IPS-15b (cell line): ENCODE data around the gene SH3BP5L.
"Not testable (repeated sequence)": the region's sequence is repeated elsewhere in the genome, so short reads cannot be mapped to it uniquely, and the experiment has no call there.

ENCODE experiments used
- H3K27me3 ChIP-seq: one replicate; pipeline ENCODE4 v1.6.1; 2013; ENCODE audit warnings: low read length; ENCODE audit not compliant: control insufficient read depth, insufficient read depth
- H3K36me3 ChIP-seq: one replicate; pipeline ENCODE4 v1.6.1; 2013; ENCODE audit warnings: low read length; ENCODE audit not compliant: control insufficient read depth, insufficient read depth
- H3K4me1 ChIP-seq: one replicate; pipeline ENCODE4 v1.6.1; 2013; ENCODE audit warnings: mild to moderate bottlenecking, low read length; ENCODE audit not compliant: control insufficient read depth, insufficient read depth
- H3K4me3 ChIP-seq: one replicate; pipeline ENCODE4 v1.5.1; 2013; ENCODE audit warnings: low read depth, low read length
- H3K9ac ChIP-seq: one replicate; pipeline ENCODE4 v1.6.1; 2013; ENCODE audit warnings: low read depth, mild to moderate bottlenecking, low read length
- H3K9me3 ChIP-seq: one replicate; pipeline ENCODE4 v1.6.1; 2013; ENCODE audit warnings: mild to moderate bottlenecking, low read length; ENCODE audit not compliant: control insufficient read depth, insufficient read depth

The SH3BP5L gene

GRCh38 chr1:248812736-248813425 is 12.8 kb downstream of the SH3BP5L start:
- Histone ChIP-seq H3K27me3 (no peaks in the 10 kb centered on the region), H3K4me3 (no peak overlapping the region), H3K36me3 (peaks cover 35% of the 10 kb centered on the region), H3K9ac (no peak overlapping the region), H3K4me1 (peaks cover 2% of the 10 kb centered on the region), H3K9me3 (no peaks in the 10 kb centered on the region)

DNA sequence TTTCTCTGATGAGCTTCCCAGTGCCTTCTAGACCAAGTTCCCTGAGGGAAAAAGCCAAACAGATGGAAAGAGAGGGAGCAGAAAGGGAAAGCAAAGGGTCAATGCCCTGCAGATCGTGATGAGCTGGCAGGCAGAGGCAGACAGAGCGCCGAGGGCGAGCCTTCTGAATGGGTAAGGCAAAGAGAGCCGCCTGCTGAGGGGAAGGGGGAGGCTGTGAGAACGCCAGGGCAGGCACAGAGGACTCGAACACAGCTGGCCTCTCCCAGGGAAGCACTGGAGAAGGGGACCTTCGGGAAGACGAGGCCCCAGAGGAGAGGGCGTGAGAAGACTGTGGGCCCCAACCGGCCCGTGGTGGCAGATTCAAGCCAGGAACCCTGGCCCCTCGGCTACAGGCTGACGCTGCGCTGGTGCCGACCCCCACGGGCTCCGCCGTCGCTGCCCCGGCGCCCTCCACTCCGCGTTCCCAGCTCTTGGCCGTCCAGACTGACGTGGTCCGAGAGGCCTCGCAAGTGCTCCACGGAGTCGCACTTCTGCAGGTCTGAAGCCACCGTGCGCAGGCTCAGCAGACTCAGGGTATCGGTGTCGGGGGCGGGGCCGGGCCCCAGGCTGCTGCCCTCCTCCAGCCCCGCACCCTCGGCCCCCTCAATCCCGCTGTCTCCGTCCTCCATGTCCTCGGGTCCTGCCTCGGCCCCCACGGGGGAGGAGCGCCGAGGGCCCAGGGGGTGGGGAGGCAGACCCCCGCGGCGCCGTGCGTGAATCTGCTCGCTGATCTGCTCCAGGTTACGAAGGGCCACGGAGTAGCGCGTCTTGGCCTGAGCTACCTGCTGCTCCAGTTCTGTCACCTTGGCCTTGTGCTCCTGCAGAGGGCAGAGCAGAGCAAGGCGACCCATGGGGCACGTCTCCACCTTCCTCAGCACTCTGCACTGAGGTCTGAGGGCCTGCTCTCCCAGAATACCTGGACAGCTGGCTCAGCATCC is 13.9 kb downstream of the SH3BP5L start:
- no peak overlapping the region for H3K9ac ChIP-seq
- peaks cover 35% of the 10 kb centered on the region for H3K36me3 ChIP-seq
- H3K4me1 ChIP-seq, result peaks cover 2% of the 10 kb centered on the region
- no peaks in the 10 kb centered on the region for H3K27me3 ChIP-seq
- no peaks in the 10 kb centered on the region for H3K9me3 ChIP-seq
- no peak overlapping the region for H3K4me3 ChIP-seq

DNA sequence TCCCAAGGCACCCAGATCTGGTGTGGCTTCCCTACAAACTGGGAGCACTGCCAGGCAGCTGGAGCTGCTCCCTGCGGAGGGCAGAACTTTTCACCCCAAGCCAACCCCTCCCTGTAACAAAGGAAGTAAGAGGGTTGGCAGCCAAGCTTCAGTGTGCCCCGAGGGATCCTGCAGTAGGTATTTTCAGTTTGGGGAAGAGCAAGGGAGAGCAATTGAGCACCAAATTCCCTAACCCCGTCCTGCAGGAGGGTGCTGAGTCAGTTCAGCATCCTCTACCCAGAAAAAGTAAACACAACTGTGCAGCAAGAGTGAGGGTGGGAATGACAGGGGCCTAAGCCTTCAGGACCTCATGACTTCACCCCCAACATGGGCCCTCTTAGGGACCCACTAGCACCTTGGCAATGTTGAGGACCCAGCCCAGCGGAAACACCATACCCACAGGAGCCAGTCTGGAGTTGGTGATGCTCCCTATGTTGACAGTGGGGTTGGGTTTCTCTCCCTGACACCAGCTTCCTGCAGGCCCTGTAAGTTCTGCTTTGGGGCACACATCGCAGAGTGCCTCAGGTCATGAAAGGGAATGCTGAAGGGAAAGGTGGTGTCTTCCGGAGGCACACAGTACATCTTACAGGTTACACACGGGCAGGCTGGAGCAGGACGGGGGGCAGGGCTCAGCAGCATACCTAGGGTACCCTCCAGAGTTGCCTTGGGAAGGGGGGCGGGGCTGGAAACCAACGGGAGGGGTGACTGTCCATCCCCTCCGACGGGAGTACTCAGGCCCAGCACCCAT is 14.8 kb downstream of the SH3BP5L start:
- Histone ChIP-seq H3K27me3 (no peaks in the 10 kb centered on the region), H3K4me1 (peaks cover 2% of the 10 kb centered on the region), H3K36me3 (peaks cover 30% of the 10 kb centered on the region), H3K9me3 (no peaks in the 10 kb centered on the region), H3K4me3 (no peak overlapping the region), H3K9ac (no peak overlapping the region)

DNA sequence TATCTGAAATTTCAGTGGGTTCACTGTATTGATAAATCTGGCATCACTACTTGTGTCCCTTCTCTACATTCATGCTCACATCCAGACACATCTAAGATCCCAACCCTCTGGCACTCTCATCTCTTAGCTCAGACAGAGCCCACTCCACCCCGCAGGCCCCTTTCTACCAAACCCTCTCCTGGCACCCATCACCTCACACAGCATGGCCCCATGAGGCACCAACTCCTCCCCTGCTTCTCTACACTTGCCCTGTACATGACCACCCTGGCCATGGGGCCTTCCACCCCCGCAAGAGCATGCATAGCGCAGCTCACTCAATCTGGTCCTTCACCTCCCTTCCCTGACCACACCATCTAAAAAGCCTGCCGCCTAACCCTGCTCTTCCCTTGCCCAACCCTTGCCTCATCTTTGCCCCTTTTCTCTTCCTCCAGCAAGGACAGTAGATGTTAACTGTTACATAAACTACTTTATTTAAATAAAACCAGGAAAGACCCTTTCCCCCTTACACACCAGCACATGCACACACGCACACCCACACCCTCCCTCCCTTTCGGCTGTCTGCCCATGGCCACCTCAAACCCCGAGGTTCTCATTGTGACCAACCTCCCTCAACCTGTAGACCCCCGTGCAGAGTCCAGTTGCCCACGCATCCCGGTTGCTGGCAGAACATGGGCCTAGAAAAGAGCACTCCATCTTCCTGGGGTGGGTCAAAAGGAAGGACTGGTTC is 15.6 kb downstream of the SH3BP5L start:
- H3K9ac ChIP-seq, result no peak overlapping the region
- H3K4me3 ChIP-seq, result no peak overlapping the region

DNA sequence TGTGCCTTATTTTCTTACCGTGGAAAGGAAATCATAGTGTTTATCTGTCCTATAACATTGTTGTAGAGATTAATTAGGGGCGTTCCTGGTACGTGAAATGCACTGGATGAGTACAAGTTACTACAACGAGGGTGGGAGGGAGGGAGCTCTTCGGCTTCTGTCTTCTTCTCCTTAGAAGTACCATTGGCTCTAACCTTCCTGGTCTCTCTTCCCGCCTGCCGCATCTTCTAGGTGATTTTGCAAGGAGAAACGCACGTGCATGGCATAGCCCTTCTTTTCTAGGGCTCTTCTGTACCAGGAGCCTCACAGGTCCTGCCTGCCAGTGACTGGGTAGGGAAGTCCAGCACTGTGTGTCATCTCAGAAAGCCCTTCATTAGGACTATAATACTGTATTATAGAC is 16.8 kb downstream of the SH3BP5L start:
- no peaks in the 10 kb centered on the region for H3K27me3 ChIP-seq
- no peaks in the 10 kb centered on the region for H3K4me1 ChIP-seq
- H3K4me3 ChIP-seq, result no peak overlapping the region
- H3K36me3 ChIP-seq, result peaks cover 26% of the 10 kb centered on the region
- H3K9me3 ChIP-seq, result no peaks in the 10 kb centered on the region
- H3K9ac ChIP-seq, result no peak overlapping the region

More for the DNA sequence above, 15.6 kb downstream of the SH3BP5L start:
- H3K4me1 ChIP-seq, result no peaks in the 10 kb centered on the region
- H3K27me3 ChIP-seq, result no peaks in the 10 kb centered on the region
- H3K9me3 ChIP-seq, result no peaks in the 10 kb centered on the region
- H3K36me3 ChIP-seq, result peaks cover 30% of the 10 kb centered on the region

DNA sequence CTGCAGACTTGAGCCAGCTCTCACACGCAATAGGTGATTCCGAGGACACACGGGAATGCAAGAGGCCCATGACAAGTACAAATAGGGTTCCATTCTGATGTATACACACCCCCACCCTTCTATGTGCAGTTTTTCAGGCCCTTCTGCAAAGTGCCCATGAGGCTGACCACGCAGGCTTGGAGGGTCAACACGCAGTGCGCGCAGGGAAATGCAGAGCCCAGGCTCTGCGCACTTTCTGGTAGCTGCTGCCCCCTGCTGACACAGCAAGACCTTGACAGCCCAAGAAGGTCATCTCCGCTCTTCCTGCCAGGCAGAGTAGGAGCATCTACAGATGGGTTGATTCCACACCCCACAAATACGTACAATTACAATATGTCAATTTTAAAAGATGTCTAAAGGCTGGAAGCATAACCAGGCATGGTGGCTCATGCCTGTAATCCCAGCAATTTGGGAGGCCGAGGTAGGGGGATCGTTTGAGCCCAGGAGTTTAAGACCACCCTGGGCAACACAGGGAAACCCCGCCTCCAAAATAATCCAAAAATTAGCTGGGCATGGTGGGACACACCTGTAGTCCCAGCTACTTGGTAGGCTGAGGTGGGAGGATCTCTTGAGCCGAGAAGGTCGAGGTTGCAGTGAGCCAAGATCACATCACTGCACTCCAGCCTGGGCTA is 18.5 kb downstream of the SH3BP5L start:
- no peaks in the 10 kb centered on the region for H3K4me1 ChIP-seq

DNA sequence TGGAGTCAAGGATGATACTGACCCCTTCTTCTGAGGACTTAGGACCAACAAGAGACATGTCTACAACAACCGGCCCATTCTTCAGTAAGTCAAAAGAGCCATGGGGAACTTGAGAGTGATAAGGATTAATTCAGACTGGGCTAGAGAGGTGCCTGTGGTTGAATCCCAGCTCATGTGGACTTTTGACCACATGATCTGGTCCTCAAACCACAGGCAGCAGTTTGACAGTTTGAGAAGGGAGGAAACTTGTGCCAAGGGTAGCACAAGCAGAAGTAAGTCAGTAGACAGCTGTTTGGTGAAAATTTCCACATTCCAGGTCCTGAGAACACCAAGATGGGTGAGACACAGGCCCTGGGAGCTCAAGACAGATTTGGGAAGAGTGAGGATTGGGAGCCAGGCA is 19.8 kb downstream of the SH3BP5L start:
- Histone ChIP-seq H3K9ac (no peak overlapping the region), H3K27me3 (no peaks in the 10 kb centered on the region), H3K36me3 (peaks cover under 1% of the 10 kb centered on the region), H3K4me1 (no peaks in the 10 kb centered on the region), H3K4me3 (no peak overlapping the region), H3K9me3 (peaks cover 9% of the 10 kb centered on the region)

More for the DNA sequence above, 18.5 kb downstream of the SH3BP5L start:
- no peak overlapping the region for H3K9ac ChIP-seq
- H3K9me3 ChIP-seq, result peaks cover 6% of the 10 kb centered on the region
- H3K27me3 ChIP-seq, result no peaks in the 10 kb centered on the region
- H3K36me3 ChIP-seq, result peaks cover 14% of the 10 kb centered on the region
- no peak overlapping the region for H3K4me3 ChIP-seq

- no peak overlapping the region for H3K4me3 ChIP-seq
- no peak overlapping the region for H3K9ac ChIP-seq
- H3K36me3 ChIP-seq, result no peaks in the 10 kb centered on the region
- no peaks in the 10 kb centered on the region for H3K4me1 ChIP-seq
- no peaks in the 10 kb centered on the region for H3K27me3 ChIP-seq
- H3K9me3 ChIP-seq, result peaks cover 9% of the 10 kb centered on the region
Measured at GRCh38 chr1:248804771-248805681, 20.7 kb downstream of the SH3BP5L start.

DNA sequence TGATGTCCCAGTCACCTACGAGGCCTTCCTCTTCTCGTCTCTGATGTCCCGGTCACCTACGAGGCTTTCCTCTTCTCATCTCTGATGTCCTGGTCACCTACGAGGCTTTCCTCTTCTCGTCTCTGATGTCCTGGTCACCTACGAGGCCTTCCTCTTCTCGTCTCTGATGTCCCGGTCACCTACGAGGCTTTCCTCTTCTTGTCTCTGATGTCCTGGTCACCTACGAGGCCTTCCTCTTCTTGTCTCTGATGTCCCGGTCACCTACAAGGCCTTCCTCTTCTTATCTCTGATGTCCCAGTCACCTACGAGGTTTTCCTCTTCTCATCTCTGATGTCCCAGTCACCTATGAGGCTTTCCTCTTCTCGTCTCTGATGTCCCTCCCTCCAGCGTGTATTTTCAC is 22.2 kb downstream of the SH3BP5L start:
- not testable (repeated sequence) for H3K9ac ChIP-seq, H3K4me3 ChIP-seq, H3K36me3 ChIP-seq, H3K27me3 ChIP-seq, H3K4me1 ChIP-seq, H3K9me3 ChIP-seq

DNA sequence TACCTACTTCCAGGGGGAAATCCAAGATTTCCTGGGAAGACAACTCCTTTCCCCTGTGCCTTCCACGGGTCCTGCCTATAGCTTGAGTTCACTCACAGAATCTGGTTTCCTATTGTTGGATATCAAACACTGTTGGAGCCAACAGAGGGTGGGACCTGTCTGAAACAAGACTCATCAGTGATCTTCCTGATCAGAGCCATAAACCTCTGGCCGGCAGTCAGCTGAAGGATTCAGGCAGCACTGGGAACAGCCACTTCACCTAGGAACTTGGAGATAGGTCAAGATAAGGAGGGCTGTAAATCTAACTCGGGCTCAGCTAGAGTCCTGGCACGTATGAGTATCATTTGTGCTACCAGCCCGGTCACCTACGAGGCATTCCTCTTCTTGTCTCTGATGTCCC is 23.3 kb downstream of the SH3BP5L start:
- Histone ChIP-seq H3K9ac (no peak overlapping the region), H3K4me1 (no peaks in the 10 kb centered on the region), H3K36me3 (no peaks in the 10 kb centered on the region), H3K27me3 (no peaks in the 10 kb centered on the region), H3K9me3 (peaks cover 9% of the 10 kb centered on the region), H3K4me3 (no peak overlapping the region)
